HCT116 (cell line): Measurements from ENCODE around the gene CRACR2A. TPM values are rescaled to one million over a fixed set of nuclear protein-coding genes. Genes with fewer than 3 reads are reported as not detected.

ENCODE experiments used
- ATAC-seq: fragments of 200-7000 bp; cut with Tn5 transposase; 2 replicates; pipeline ENCODE4 v1.9.1; 2020; ENCODE audit warnings: mild to moderate bottlenecking, moderate library complexity
- BruUV-seq: library from RNA; stranded (reverse); fragments of 400-500 nt; replicated peaks from 2 replicates; lab custom pipeline; 2021; lab: Mats Ljungman, UMichigan
- CTCF ChIA-PET: fragments of 300-600 bp; sonication (Branson Sonifier 250); formaldehyde crosslinking; loops from one replicate; lab custom pipeline; 2021; ENCODE audit warnings: antibody characterized with exemption; lab: Charles Lee
- POLR2A ChIA-PET: fragments of 300-600, 350-600 bp; sonication (Branson Sonifier 250); formaldehyde crosslinking; loops from one replicate; lab custom pipeline; 2021; ENCODE audit warnings: antibody characterized with exemption; lab: Charles Lee
- RAD21 ChIA-PET, 2 experiments: fragments of 300-600 bp; sonication (Branson Sonifier 250); formaldehyde crosslinking; loops; one replicate each; lab custom pipeline; 2023; ENCODE audit warnings: low total read pairs in 2 of 2; ENCODE audit not compliant: uncharacterized antibody in 2 of 2, unreplicated experiment in 2 of 2, low non-redundant PET in 1 of 2; lab: Charles Lee
- DNase-seq: peaks from one replicate; pipeline ENCODE4 v3.0.0-alpha.2; 2010; ENCODE audit warnings: low read depth, low spot score
- H2AFZ ChIP-seq: fragments of 200-600 bp; shearing (Covaris generic), sonication (generic); 2 replicates; pipeline ENCODE4 v1.6.1; 2017; ENCODE audit warnings: low read depth, mixed run types, mixed read lengths, antibody characterized with exemption, low read length; ENCODE audit not compliant: poor library complexity, severe bottlenecking
- H3K27ac ChIP-seq: 2 replicates; pipeline ENCODE4 v1.5.1; 2012; ENCODE audit warnings: low read depth, low read length
- H3K27me3 ChIP-seq: fragments of 200-600 bp; sonication (generic); 2 replicates; pipeline ENCODE4 v1.6.1; 2016; ENCODE audit warnings: mixed run types, low read length, mixed read lengths; ENCODE audit not compliant: insufficient read depth
- H3K36me3 ChIP-seq, 2 experiments: fragments of 200-500 bp in 1 of 2; fragments of 200-600 bp in 1 of 2; sonication (Bioruptor generic) in 1 of 2; sonication (generic) in 1 of 2; 2 replicates each; pipeline versions ENCODE4 v1.5.1 to v1.6.1; 2014 to 2016; ENCODE audit warnings: low read length in 2 of 2, inconsistent platforms in 1 of 2, mixed read lengths in 1 of 2, mixed run types in 1 of 2; ENCODE audit not compliant: insufficient read depth in 2 of 2, control insufficient read depth in 1 of 2
- H3K4me1 ChIP-seq, 2 experiments: fragments of 200-600 bp in 1 of 2; sonication (generic) in 1 of 2; 2 replicates each; pipeline versions ENCODE4 v1.5.1 to v1.6.1; 2012 to 2017; ENCODE audit warnings: low read length in 2 of 2, inconsistent platforms in 1 of 2, mild to moderate bottlenecking in 1 of 2, mixed read lengths in 1 of 2, mixed run types in 1 of 2, moderate library complexity in 1 of 2; ENCODE audit not compliant: insufficient read depth in 2 of 2, control insufficient read depth in 1 of 2
- H3K4me2 ChIP-seq: fragments of 200-600 bp; sonication (generic); 2 replicates; pipeline ENCODE4 v1.6.1; 2017; ENCODE audit warnings: mixed run types, low read length, mixed read lengths
- H3K4me3 ChIP-seq, 2 experiments: fragments of 200-600 bp in 1 of 2; sonication (generic) in 1 of 2; replicated peaks in 1 of 2; 2 replicates each; pipeline ENCODE4 v1.5.1; 2011 to 2016; ENCODE audit warnings: low read length in 2 of 2, control low read depth in 1 of 2, low read depth in 1 of 2, mild to moderate bottlenecking in 1 of 2, mixed read lengths in 1 of 2, mixed run types in 1 of 2
- H3K79me2 ChIP-seq: fragments of 200-600 bp; sonication (generic); 2 replicates; pipeline ENCODE4 v1.6.1; 2017; ENCODE audit warnings: mild to moderate bottlenecking, mixed run types, low read length, moderate library complexity, mixed read lengths; ENCODE audit not compliant: insufficient read depth
- H3K9ac ChIP-seq: fragments of 200-600 bp; sonication (generic); 2 replicates; pipeline ENCODE4 v1.6.1; 2016; ENCODE audit warnings: low read length, mixed read lengths
- H3K9me2 ChIP-seq: fragments of 200-600 bp; sonication (generic), shearing (Covaris generic); 2 replicates; pipeline ENCODE4 v1.6.1; 2017; ENCODE audit warnings: mixed run types, mild to moderate bottlenecking, moderate library complexity; ENCODE audit not compliant: insufficient read depth
- H3K9me3 ChIP-seq, 2 experiments: fragments of 200-500 bp in 1 of 2; fragments of 200-600 bp in 1 of 2; sonication (Bioruptor generic) in 1 of 2; sonication (generic) in 1 of 2; 2 replicates each; pipeline ENCODE4 v1.6.1; 2014 to 2017; ENCODE audit warnings: low read length in 2 of 2, mixed read lengths in 2 of 2, inconsistent platforms in 1 of 2, low read depth in 1 of 2, mild to moderate bottlenecking in 1 of 2, mixed run types in 1 of 2, moderate library complexity in 1 of 2; ENCODE audit not compliant: control insufficient read depth in 1 of 2, insufficient read depth in 1 of 2
- H4K20me1 ChIP-seq: fragments of 200-600 bp; sonication (generic), shearing (Covaris generic); 2 replicates; pipeline ENCODE4 v1.6.1; 2017; ENCODE audit warnings: mixed run types, mild to moderate bottlenecking, moderate library complexity; ENCODE audit not compliant: insufficient read depth
- CBX3 ChIP-seq: IDR thresholded peaks from 2 replicates; pipeline ENCODE4 v1.6.1; 2012; ENCODE audit warnings: low read depth
- CEBPB ChIP-seq: IDR thresholded peaks from 2 replicates; pipeline ENCODE4 v1.6.1; 2012; ENCODE audit warnings: low read depth
- EGR1 ChIP-seq: IDR thresholded peaks from 2 replicates; pipeline ENCODE4 v1.6.1; 2012; ENCODE audit warnings: low read depth
- EZH2 ChIP-seq: fragments of 200-600 bp; sonication (generic); IDR thresholded peaks from 2 replicates; pipeline ENCODE4 v1.6.1; 2017; ENCODE audit warnings: antibody characterized with exemption, mixed run types
- FOSL1 ChIP-seq: IDR thresholded peaks from 2 replicates; pipeline ENCODE4 v1.6.1; 2012; ENCODE audit warnings: low read depth
- POLR2A ChIP-seq: IDR thresholded peaks from 2 replicates; pipeline ENCODE4 v1.7.0; 2011; ENCODE audit warnings: borderline replicate concordance; ENCODE audit not compliant: insufficient read depth, insufficient read length; ENCODE audit errors: extremely low read depth
- POLR2AphosphoS5 ChIP-seq: IDR thresholded peaks from 2 replicates; pipeline ENCODE4 v1.6.1; 2011; ENCODE audit warnings: mild to moderate bottlenecking, low read depth, low read length, moderate library complexity
- SIN3A ChIP-seq: IDR thresholded peaks from 2 replicates; pipeline ENCODE4 v1.6.1; 2012; ENCODE audit warnings: low read depth
- SP1 ChIP-seq: IDR thresholded peaks from 2 replicates; pipeline ENCODE4 v1.6.1; 2012; ENCODE audit warnings: low read depth
- SRF ChIP-seq: IDR thresholded peaks from 2 replicates; pipeline ENCODE4 v1.6.1; 2012; ENCODE audit warnings: low read depth
- YY1 ChIP-seq: IDR thresholded peaks from 2 replicates; pipeline ENCODE4 v1.6.1; 2011; ENCODE audit warnings: low read length, low read depth, moderate library complexity, mild to moderate bottlenecking; ENCODE audit not compliant: insufficient replicate concordance; ENCODE audit errors: extremely low read depth
- ZBTB33 ChIP-seq: IDR thresholded peaks from 2 replicates; pipeline ENCODE4 v1.6.1; 2011; ENCODE audit warnings: mild to moderate bottlenecking, low read length, moderate library complexity; ENCODE audit not compliant: insufficient replicate concordance; ENCODE audit errors: extremely low read depth
- ZFX ChIP-seq: fragments of 450-650 bp; IDR thresholded peaks from 2 replicates; pipeline ENCODE4 v1.6.1; 2017
- ZNF274 ChIP-seq: fragments of 200-500 bp; sonication (Bioruptor generic); IDR thresholded peaks from 2 replicates; pipeline ENCODE4 v1.6.1; 2014; ENCODE audit warnings: mild to moderate bottlenecking, low read depth, low read length, inconsistent platforms
- intact Hi-C: fragments of 100-400 bp; cut with micrococcal nuclease; formaldehyde crosslinking; loops from 2 replicates; pipeline ENCODE4 v1.10.0; 2022
- total RNA-seq: library from RNA; stranded (reverse); gene quantifications from one replicate; pipeline ENCODE4 v1.2.1, GENCODE V29; 2021; ENCODE audit not compliant: unreplicated experiment
- TF ChIP-seq, protein P1 (sequence below): IDR thresholded peaks from 2 replicates; pipeline ENCODE4 v1.6.1; 2012
- TF ChIP-seq, protein P2 (sequence below), 3 experiments: fragments of 200-600 bp in 1 of 3; sonication (generic) in 1 of 3; IDR thresholded peaks in 2 of 3; conservative IDR thresholded peaks in 1 of 3; 2 replicates each; pipeline ENCODE4 v1.5.1; 2012 to 2017; ENCODE audit warnings: low read depth in 2 of 3, low read length in 2 of 3, antibody characterized with exemption in 1 of 3, borderline replicate concordance in 1 of 3, control low read depth in 1 of 3, mild to moderate bottlenecking in 1 of 3, mixed read lengths in 1 of 3, mixed run types in 1 of 3, moderate library complexity in 1 of 3; ENCODE audit not compliant: insufficient read depth in 1 of 3

Gene CRACR2A
- total RNA-seq, 1 experiment from 2014 or later: 18.4 TPM

- intact Hi-C loops: no loop called here
- DNase-seq (no peak), ATAC-seq (no peak)
- RAD21 ChIA-PET: no interaction called here
- no peak for TF ChIP-seq EZH2
- TF ChIP-seq, protein P1, sequence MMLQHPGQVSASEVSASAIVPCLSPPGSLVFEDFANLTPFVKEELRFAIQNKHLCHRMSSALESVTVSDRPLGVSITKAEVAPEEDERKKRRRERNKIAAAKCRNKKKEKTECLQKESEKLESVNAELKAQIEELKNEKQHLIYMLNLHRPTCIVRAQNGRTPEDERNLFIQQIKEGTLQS: no peak
- no peak for TF ChIP-seq ZBTB33
- no peak for TF ChIP-seq CBX3
- TF ChIP-seq POLR2AphosphoS5: no peak
- no peak for TF ChIP-seq EGR1
- Histone ChIP-seq H3K4me1 (no peaks in the 10 kb centered on the region), H3K9me3 (no peaks in the 10 kb centered on the region), H3K79me2 (no peaks in the 10 kb centered on the region), H3K4me2 (no peak overlapping the region), H3K9me2 (no peaks in the 10 kb centered on the region), H3K4me3 (no peak overlapping the region), H4K20me1 (no peaks in the 10 kb centered on the region), H2AFZ (no peak overlapping the region), H3K9ac (no peak overlapping the region), H3K36me3 (peaks cover 2 to 4% of the 10 kb centered on the region in 2 experiments; a peak in 2 of 4 replicates), H3K27ac (no peak overlapping the region), H3K27me3 (no peaks in the 10 kb centered on the region)
- no TSS peak for BruUV-seq
- CTCF ChIA-PET: no interaction called here
- POLR2A ChIA-PET: no interaction called here
These were observed 122.2 kb downstream of the CRACR2A start for GRCh38 chr12:3630621-3631271.

GRCh38 chr12:3630111-3630510 lies 122.8 kb downstream of the CRACR2A start:
- ATAC-seq: no peak
- Histone ChIP-seq H3K4me1 (no peaks in the 10 kb centered on the region), H4K20me1 (no peaks in the 10 kb centered on the region), H2AFZ (no peak overlapping the region), H3K4me3 (no peak overlapping the region), H3K36me3 (peaks cover 2 to 4% of the 10 kb centered on the region in 2 experiments; a peak in 2 of 4 replicates), H3K79me2 (no peaks in the 10 kb centered on the region), H3K9me3 (no peaks in the 10 kb centered on the region), H3K9me2 (no peaks in the 10 kb centered on the region), H3K9ac (no peak overlapping the region), H3K27me3 (no peaks in the 10 kb centered on the region), H3K4me2 (no peak overlapping the region), H3K27ac (no peak overlapping the region)
- CTCF ChIA-PET: no interaction called here
- no TSS peak for BruUV-seq
- intact Hi-C loops: no loop called here
- RAD21 ChIA-PET: no interaction called here
- no peak for DNase-seq
- POLR2A ChIA-PET: no interaction called here
- no peak for TF ChIP-seq ZNF274
- TF ChIP-seq SP1: no peak
- TF ChIP-seq, protein P2, sequence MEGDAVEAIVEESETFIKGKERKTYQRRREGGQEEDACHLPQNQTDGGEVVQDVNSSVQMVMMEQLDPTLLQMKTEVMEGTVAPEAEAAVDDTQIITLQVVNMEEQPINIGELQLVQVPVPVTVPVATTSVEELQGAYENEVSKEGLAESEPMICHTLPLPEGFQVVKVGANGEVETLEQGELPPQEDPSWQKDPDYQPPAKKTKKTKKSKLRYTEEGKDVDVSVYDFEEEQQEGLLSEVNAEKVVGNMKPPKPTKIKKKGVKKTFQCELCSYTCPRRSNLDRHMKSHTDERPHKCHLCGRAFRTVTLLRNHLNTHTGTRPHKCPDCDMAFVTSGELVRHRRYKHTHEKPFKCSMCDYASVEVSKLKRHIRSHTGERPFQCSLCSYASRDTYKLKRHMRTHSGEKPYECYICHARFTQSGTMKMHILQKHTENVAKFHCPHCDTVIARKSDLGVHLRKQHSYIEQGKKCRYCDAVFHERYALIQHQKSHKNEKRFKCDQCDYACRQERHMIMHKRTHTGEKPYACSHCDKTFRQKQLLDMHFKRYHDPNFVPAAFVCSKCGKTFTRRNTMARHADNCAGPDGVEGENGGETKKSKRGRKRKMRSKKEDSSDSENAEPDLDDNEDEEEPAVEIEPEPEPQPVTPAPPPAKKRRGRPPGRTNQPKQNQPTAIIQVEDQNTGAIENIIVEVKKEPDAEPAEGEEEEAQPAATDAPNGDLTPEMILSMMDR (IDR thresholded peaks at IDR 0.05 in 2 of 3, conservative IDR thresholded peaks at IDR 0.05 in 1 of 3; ENCODE audit: borderline replicate concordance in 1 of 3, insufficient read depth in 1 of 3, low read depth in 2 of 3, low read length in 2 of 3): no peak
- TF ChIP-seq YY1: no peak
- TF ChIP-seq EZH2: no peak
- no peak for TF ChIP-seq ZFX
- no peak for TF ChIP-seq FOSL1
- TF ChIP-seq SRF: no peak
- TF ChIP-seq CEBPB: no peak
- TF ChIP-seq SIN3A: no peak
- TF ChIP-seq POLR2AphosphoS5: no peak
- no peak for TF ChIP-seq POLR2A
